Mammary epithelial cell (primary cell): ENCODE measurements around the gene TSEN54.

Source experiments
- CTCF ChIP-seq, 2 donors: IDR thresholded peaks in 1 of 2; conservative IDR thresholded peaks in 1 of 2; 2 replicates each; pipeline ENCODE4 v1.5.1; 2011 to 2012; ENCODE audit warnings: inconsistent platforms in 2 of 2, low read length in 2 of 2, mild to moderate bottlenecking in 2 of 2, control low read depth in 1 of 2, low read depth in 1 of 2; ENCODE audit not compliant: insufficient read depth in 1 of 2; ENCODE audit errors: extremely low read depth in 1 of 2
- EZH2 ChIP-seq: IDR thresholded peaks from 2 replicates; pipeline ENCODE4 v1.6.1; 2012; ENCODE audit warnings: low read length, inconsistent platforms, borderline replicate concordance

GRCh38 chr17:75535119-75535537 lies 18.8 kb downstream of the TSEN54 start:
- TF ChIP-seq EZH2 = no peak
- TF ChIP-seq CTCF (conservative IDR thresholded peaks at IDR 0.05 in 1 of 2, IDR thresholded peaks at IDR 0.05 in 1 of 2; ENCODE audit: extremely low read depth in 1 of 2, insufficient read depth in 1 of 2, low read depth in 1 of 2, low read length in 2 of 2) = no peak
